ELR (cell line): Measurements from ENCODE around the gene PLA2R1.
A peak's percentile ranks its signal among the peaks of the same experiment; 100 is the strongest.

Source experiments
- DNase-seq: peaks from one replicate; pipeline ENCODE4 v3.0.0-alpha.2; 2015; ENCODE audit warnings: low read depth

The PLA2R1 gene

GRCh38 chr2:160029270-160029628 lies 33.2 kb downstream of the PLA2R1 start:
- DNase-seq, result no peak

DNA sequence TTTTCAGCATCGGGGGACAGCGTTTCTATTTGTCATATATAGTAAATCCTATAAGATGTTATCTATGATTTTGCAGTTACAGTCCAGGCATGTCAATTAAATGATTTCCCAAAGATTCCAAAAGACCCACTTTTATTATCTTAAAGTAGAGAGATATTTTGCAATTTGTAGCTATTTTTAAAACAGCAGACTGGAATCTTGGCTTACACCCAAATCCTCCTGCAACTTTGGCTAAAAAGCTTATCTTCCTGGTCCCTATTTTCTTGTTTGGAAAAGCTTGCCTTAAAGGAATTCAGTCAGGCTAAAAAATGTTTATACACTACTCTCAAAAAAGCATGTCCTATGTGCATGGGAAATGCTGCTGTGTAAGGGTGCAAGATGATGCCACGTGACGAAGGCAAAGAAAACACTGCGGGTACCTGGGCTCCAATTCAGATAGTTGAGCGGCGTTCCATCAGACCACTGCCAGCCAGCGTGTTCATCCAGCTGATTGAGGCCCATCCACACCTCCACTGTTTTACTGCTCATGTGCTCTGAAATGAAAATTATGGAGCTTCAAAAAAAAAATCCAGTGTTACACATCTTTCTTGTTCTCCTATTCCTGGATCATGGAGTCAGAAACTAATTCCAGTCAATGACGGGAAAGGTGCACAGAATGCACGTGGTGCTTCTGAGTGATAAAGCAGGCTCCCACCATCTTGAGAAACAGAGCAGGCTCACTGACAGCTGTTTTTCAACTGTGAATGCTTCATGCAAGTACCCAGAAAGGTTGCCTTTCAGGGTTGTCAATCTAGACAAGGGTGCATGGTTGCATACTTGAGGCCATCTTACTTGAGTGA lies 33.8 kb downstream of the PLA2R1 start:
- no peak for DNase-seq

DNA sequence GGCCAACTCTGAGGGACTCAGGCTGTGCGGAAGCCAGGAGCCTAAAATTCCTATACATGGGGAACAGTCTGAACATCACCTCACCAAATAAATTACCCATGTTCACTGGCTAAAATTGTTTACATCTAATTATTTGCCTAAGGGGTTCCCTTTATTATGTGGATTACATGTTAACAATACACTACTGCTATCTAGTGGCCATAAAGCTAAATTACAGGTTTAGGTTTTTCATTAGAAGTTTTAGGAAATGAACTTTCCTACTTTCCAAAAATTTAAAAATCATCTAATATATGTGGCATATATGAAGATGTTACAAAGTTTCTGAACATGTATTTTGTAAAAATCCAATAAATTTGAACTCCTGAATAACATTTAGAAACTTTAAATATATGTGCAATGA lies 40.3 kb downstream of the PLA2R1 start:
- DNase-seq, result peak; percentile 24

GRCh38 chr2:160019374-160020090 lies 42.9 kb downstream of the PLA2R1 start:
- no peak for DNase-seq

DNA sequence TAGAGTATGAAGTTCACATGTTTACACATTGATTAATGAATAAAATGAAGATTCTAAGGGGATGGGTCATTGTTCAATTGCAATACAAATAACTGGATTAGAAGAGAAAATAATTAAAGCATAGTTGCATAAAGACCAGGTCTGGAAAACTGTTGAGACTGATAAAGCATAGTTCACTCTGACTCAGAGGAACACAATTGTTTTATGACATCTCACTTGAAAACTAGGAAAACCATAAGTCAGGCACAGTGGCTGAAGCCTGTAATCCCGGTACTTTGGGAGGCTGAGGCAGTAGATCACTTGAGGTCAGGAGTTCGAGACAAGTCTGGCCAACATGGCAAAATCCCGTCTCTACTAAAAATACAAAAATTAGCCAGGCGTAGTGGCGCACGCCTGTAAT lies 46.7 kb downstream of the PLA2R1 start:
- no peak for DNase-seq

GRCh38 chr2:160014227-160014626 lies 48.2 kb downstream of the PLA2R1 start:
- DNase-seq, result no peak

DNA sequence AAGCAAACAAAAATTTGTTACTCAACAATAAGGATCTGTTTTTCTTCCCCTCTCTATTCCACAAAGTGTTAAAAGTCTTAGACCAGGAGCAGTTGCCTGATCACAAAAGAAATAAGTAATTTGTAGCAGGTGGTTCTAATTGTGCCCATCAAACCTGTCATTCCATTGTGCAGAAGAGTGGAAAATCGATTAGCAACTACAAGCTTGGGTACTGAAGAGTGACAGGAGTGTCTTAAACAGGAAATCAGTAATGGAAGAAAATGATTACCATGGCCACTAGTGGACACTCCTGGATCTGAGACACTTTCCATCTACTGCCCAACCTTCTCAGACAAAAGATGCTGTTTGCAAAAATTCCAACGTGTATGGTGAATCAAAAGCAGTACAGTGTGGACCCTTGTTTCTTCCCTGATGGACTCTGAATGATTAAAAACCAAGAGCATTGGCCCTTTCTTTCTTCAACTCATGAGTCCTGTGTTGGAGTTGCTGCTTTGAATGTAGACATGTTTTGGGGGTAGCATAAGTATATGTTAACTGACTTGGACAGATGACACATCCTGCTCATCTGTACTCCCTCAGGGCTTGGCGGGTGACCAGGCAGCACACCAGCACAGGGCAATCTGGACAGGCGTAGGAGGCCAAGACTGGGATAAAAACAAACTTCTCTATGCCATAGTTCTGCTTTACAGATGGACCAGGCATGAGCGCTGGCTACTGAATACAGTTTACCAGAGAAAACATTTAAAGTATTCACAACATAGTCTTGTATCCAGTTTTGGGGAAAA lies 51.9 kb downstream of the PLA2R1 start:
- peak; percentile 57 for DNase-seq

GRCh38 chr2:160007111-160007510 lies 55.3 kb downstream of the PLA2R1 start:
- DNase-seq, result no peak

GRCh38 chr2:160006475-160006874 lies 55.9 kb downstream of the PLA2R1 start:
- no peak for DNase-seq

- DNase-seq, result no peak
Observed at GRCh38 chr2:160005908-160006307, 56.5 kb downstream of the PLA2R1 start.

GRCh38 chr2:160005476-160005875 lies 56.9 kb downstream of the PLA2R1 start:
- no peak for DNase-seq

DNA sequence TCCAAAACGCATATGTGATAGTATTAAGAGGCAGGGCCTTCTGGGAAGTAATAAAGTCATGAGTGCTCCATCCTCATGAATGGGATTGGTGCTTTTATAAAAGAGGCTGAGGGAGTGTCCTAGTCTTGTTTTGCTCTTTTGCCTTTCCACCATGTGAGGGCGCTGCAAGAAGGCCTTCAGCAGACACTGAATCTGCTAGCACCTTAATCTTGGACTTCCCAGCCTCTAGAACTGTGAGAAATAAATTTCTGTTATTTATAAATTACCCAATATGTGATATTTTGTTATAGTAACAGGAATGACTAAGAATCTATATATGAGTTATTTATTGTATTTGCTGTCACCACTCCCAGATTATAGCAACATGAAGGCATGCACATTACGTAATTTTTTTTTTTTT lies 63.5 kb downstream of the PLA2R1 start:
- peak; percentile 32 for DNase-seq

DNA sequence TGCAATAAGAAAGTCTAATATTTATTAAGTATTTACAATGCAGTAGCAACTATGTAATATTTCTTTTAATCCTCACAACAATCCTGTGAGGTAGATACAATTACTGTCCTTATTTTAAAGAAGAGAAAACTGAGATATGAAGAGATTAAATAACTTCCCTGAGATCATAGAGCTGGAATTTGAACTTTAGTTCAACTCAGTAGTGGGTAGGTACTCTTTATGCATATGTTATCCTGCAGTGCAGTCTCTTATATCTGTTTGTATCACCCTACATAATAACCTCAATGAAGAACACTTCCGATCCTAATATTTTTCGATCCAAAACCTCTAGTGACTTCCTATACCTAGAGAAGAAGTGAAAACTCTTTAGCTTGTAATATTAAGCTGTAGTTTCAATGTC lies 64.2 kb downstream of the PLA2R1 start:
- no peak for DNase-seq

DNA sequence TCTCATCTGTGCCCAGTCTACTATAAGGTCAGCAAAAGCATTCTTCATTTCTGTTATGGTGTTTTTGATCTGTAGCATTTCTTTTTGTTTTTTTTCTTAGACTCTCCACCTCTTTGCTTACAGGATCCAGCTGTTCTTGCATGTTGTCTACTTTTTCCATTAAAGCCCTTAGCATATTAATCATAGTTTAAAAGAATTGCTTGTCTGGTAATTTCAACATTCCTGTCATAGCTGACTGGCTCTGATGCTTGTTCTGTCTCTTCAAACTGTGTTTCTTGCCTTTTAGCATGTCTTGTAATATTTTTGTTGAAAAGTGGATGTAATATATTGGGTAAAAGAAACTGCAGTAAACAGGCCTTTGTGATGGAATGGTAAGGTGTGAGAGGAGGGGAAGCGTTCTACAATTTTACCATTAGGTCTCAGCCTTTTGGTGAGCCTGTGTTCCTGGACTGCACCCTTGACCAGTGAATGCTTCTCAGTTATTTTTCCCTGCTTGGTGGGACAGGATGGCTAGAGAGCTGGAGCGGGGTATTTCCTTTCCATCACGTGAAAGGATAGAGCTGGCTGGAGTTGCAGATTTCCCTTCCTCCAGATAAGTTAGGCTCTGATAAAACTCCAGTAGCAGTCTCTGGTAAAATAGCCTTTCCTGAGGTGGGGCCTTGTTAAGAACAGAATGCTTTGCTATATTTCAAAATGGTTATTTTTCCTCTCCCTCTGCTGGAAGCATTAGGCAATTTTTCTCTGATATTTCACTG lies 65.4 kb downstream of the PLA2R1 start:
- no peak for DNase-seq

- DNase-seq, result no peak
Observed at GRCh38 chr2:159995038-159995437, 67.4 kb downstream of the PLA2R1 start.

DNA sequence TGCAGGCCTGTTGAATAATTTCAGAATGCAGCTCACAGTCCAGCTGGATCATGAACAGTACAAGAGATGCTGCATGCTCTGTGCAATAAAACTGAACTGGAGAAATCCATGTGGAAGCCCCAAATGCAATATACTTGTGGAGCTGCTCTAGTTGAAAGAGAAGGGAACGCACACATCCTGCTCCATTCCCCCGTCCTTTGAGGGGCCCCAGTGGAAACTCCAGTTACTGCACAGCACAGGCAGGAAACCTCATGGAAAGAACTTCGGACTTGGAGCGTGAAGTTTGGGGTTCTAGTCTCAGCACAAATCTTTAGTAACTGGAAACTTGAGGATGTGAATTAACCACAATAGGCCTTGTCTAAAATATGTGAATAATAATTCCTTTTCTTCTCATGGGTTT lies 73.2 kb downstream of the PLA2R1 start:
- DNase-seq, result no peak

- DNase-seq, result no peak
Observed at GRCh38 chr2:159988412-159988970, 73.9 kb downstream of the PLA2R1 start.

DNA sequence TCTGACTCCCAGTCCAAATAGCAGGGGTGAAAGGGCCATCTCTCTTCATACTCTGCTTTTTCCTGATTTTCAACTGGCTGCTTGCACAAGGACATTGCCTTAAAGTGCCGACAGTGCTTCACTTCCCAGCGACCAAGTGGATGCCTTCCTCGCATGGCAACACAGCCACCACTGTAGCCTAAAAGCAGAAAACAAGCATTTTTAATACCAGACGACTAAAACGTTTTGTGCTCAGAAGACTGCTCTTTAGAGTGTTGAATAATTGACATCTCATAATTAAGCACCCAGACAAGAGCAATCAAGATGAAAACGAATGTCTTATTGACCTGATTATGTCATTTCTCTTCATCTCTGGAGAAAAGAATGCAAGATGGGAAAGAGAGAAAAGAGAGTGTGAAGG lies 75.2 kb downstream of the PLA2R1 start:
- DNase-seq, result no peak

GRCh38 chr2:159985656-159986055 lies 76.8 kb downstream of the PLA2R1 start:
- DNase-seq, result no peak

GRCh38 chr2:159984034-159984433 lies 78.4 kb downstream of the PLA2R1 start:
- DNase-seq, result no peak

- no peak for DNase-seq
Observed at GRCh38 chr2:159982842-159983785, 79.3 kb downstream of the PLA2R1 start.
